ENCODE data around the gene STK32C. TPM values are rescaled to one million over a fixed set of nuclear protein-coding genes. Genes with fewer than 3 reads are reported as not detected.

The STK32C gene
- total and polyA plus RNA-seq, 10 of the 15 experiments (the other 5 are each of a cell fraction or from before 2014, with no cell fraction given) = 1.5 to 18.1 (median 6.4) TPM

- TF ChIP-seq ATF3 (IDR thresholded peaks at IDR 0.05; ENCODE audit: borderline replicate concordance, extremely low read depth, low read depth, low read length) = no peak
- TF ChIP-seq CBX3 (IDR thresholded peaks at IDR 0.05; ENCODE audit: borderline replicate concordance, low read depth) = no peak
- no peak for TF ChIP-seq JUNB (IDR thresholded peaks at IDR 0.05)
- no peak for TF ChIP-seq MAX (IDR thresholded peaks at IDR 0.05; ENCODE audit: low read depth, low read length)
- TF ChIP-seq CTCF (IDR thresholded peaks at IDR 0.05 in 2 of 3, conservative IDR thresholded peaks at IDR 0.05 in 1 of 3; ENCODE audit: control insufficient read depth in 2 of 3, extremely low read depth in 1 of 3, insufficient read depth in 1 of 3, low read depth in 3 of 3, low read length in 3 of 3) = no peak
- no peak for TF ChIP-seq IRF3 (IDR thresholded peaks at IDR 0.05)
- TF ChIP-seq CREM (IDR thresholded peaks at IDR 0.05; ENCODE audit: low read depth) = no peak
Measured at GRCh38 chr10:132350946-132351345, 43.2 kb upstream of the STK32C start (continued).

GRCh38 chr10:132350391-132350790 is 42.6 kb upstream of the STK32C start:
- H3K27ac ChIP-seq (ENCODE audit: control insufficient read depth, insufficient read depth) = no peak overlapping the region
- in situ Hi-C loops (cut with MboI) (no loop called here), intact Hi-C loops (cut with micrococcal nuclease; ENCODE audit: unreplicated experiment) (no loop called here)
- H3K36me3 ChIP-seq (ENCODE audit: control insufficient read depth in 2 of 2, insufficient read depth in 2 of 2, low read length in 1 of 2) = no peaks in the 10 kb centered on the region
- H3K4me1 ChIP-seq (ENCODE audit: control insufficient read depth, insufficient read depth, low read length) = no peaks in the 10 kb centered on the region
- CTCF ChIA-PET = no interaction called here
- no peak overlapping the region for H3K4me2 ChIP-seq (ENCODE audit: control insufficient read depth, insufficient read depth)
- H3K79me2 ChIP-seq (ENCODE audit: control insufficient read depth, insufficient read depth, low read length) = no peaks in the 10 kb centered on the region
- POLR2A ChIA-PET = no interaction called here
- 66% methylated on average over 11 of the region's 11 CpGs for WGBS (ENCODE audit: insufficient coverage, insufficient replicate concordance, low lambda C conversion rate, missing lambda C conversion rate)
- DNase-seq (ENCODE audit: low read depth, low spot score) = no peak
- SMC1A ChIA-PET (ENCODE audit: uncharacterized antibody, unreplicated experiment) = no interaction called here
- no peaks in the 10 kb centered on the region for H3K27me3 ChIP-seq (replicated peaks in 1 of 2; ENCODE audit: control insufficient read depth in 2 of 2, insufficient read depth in 2 of 2, low read length in 1 of 2)
- ATAC-seq = no peak
- no peak overlapping the region for H3K4me3 ChIP-seq
- no peak overlapping the region for H2AFZ ChIP-seq (ENCODE audit: control insufficient read depth, low read depth, low read length)
- RAD21 ChIA-PET (ENCODE audit: unreplicated experiment) = no interaction called here
- H4K20me1 ChIP-seq (ENCODE audit: control insufficient read depth, insufficient read depth) = no peaks in the 10 kb centered on the region
- H3K9ac ChIP-seq (ENCODE audit: control insufficient read depth, insufficient read depth, low read length) = no peak overlapping the region
- FAIRE-seq = no peak
- no peaks in the 10 kb centered on the region for H3K9me3 ChIP-seq (replicated peaks; ENCODE audit: control insufficient read depth, insufficient read depth, low read length)
- BruUV-seq (replicated peaks) = no TSS peak
- TF ChIP-seq HSF1 (IDR thresholded peaks at IDR 0.05; ENCODE audit: low read depth, low read length) = no peak
- no peak for TF ChIP-seq PML (IDR thresholded peaks at IDR 0.05; ENCODE audit: low read length)
- TF ChIP-seq MYC (IDR thresholded peaks at IDR 0.05; ENCODE audit: insufficient read depth, insufficient read length, insufficient replicate concordance, low read length, severe bottlenecking) = no peak
- TF ChIP-seq TAF1 (IDR thresholded peaks at IDR 0.05; ENCODE audit: borderline replicate concordance, low read depth, low read length) = no peak
- no peak for TF ChIP-seq MYB (IDR thresholded peaks at IDR 0.05; ENCODE audit: borderline replicate concordance, low read depth, low read length)
- TF ChIP-seq E2F4 (IDR thresholded peaks at IDR 0.05; ENCODE audit: low read depth, low read length) = no peak
- TF ChIP-seq WRNIP1 (IDR thresholded peaks at IDR 0.05; ENCODE audit: borderline replicate concordance, low read depth, low read length) = no peak
- TF ChIP-seq POU2F2 (IDR thresholded peaks at IDR 0.05; ENCODE audit: borderline replicate concordance, low read depth, low read length) = no peak
- TF ChIP-seq SMAD5 (IDR thresholded peaks at IDR 0.05; ENCODE audit: low read depth) = no peak
- TF ChIP-seq SUPT20H (IDR thresholded peaks at IDR 0.05; ENCODE audit: borderline replicate concordance, control insufficient read depth, low read depth, low read length) = no peak
- no peak for TF ChIP-seq SPI1 (IDR thresholded peaks at IDR 0.05; ENCODE audit: borderline replicate concordance, insufficient read depth, low read depth, low read length)

Data from GM12878 (cell line).